ENCODE data around the gene NUP210. TPM values are rescaled to one million over a fixed set of nuclear protein-coding genes. Genes with fewer than 3 reads are reported as not detected.

NUP210 gene
- total RNA-seq, 1 donor: 140 TPM

- DNase-seq (ENCODE audit: low read depth in 2 of 3, low spot score in 2 of 3): no peak
Measured at GRCh38 chr3:13278783-13279531, 141.2 kb downstream of the NUP210 start.

- no peak for DNase-seq (ENCODE audit: low read depth in 2 of 3, low spot score in 2 of 3)
Measured at GRCh38 chr3:13277860-13278531, 142.1 kb downstream of the NUP210 start.

- no peak for DNase-seq (ENCODE audit: low read depth in 2 of 3, low spot score in 2 of 3)
Measured at GRCh38 chr3:13277196-13277813, 142.8 kb downstream of the NUP210 start.

- DNase-seq (ENCODE audit: low read depth in 2 of 3, low spot score in 2 of 3): no peak
Measured at GRCh38 chr3:13276438-13277195, 143.5 kb downstream of the NUP210 start.

- DNase-seq (ENCODE audit: low read depth in 2 of 3, low spot score in 2 of 3): no peak
Measured at GRCh38 chr3:13275376-13276005, 144.6 kb downstream of the NUP210 start.

GRCh38 chr3:13274551-13275332 is 145.4 kb downstream of the NUP210 start:
- no peak for DNase-seq (ENCODE audit: low read depth in 2 of 3, low spot score in 2 of 3)

GRCh38 chr3:13274125-13274524 is 146.0 kb downstream of the NUP210 start:
- peak in 1 of 3 donors; percentile 18 for DNase-seq (ENCODE audit: low read depth in 2 of 3, low spot score in 2 of 3)

GRCh38 chr3:13273604-13274105 is 146.5 kb downstream of the NUP210 start:
- DNase-seq (ENCODE audit: low read depth in 2 of 3, low spot score in 2 of 3): no peak

GRCh38 chr3:13272831-13273603 is 147.1 kb downstream of the NUP210 start:
- DNase-seq (ENCODE audit: low read depth in 2 of 3, low spot score in 2 of 3): no peak

- no peak for DNase-seq (ENCODE audit: low read depth in 2 of 3, low spot score in 2 of 3)
Measured at GRCh38 chr3:13269711-13270378, 150.3 kb downstream of the NUP210 start.

GRCh38 chr3:13268961-13269441 is 151.1 kb downstream of the NUP210 start:
- DNase-seq (ENCODE audit: low read depth in 2 of 3, low spot score in 2 of 3): no peak

- no peak for DNase-seq (ENCODE audit: low read depth in 2 of 3, low spot score in 2 of 3)
Measured at GRCh38 chr3:13268120-13268519, 152.0 kb downstream of the NUP210 start.

- DNase-seq (ENCODE audit: low read depth in 2 of 3, low spot score in 2 of 3): no peak
Measured at GRCh38 chr3:13266651-13267362, 153.3 kb downstream of the NUP210 start.

Data from hematopoietic multipotent progenitor cell (in vitro differentiated cells).